CD4-positive, CD25-positive, alpha-beta regulatory T cell (primary cell): ENCODE results near the gene ZNF521. TPM values are rescaled to one million over a fixed set of nuclear protein-coding genes. Genes with fewer than 3 reads are reported as not detected.

Source experiments
- ATAC-seq, 2 donors: fragments of 150-1000 bp; cut with Tn5 transposase; one replicate each; pipeline ENCODE4 v1.10.0; 2021; ENCODE audit warnings: low read depth in 2 of 2, moderate number of reproducible peaks in 2 of 2, moderate library complexity in 1 of 2
- DNase-seq, 3 donors: peaks; one replicate each; pipeline versions ENCODE4 v3.0.0 to v3.0.0-alpha.2; 2012 to 2022; ENCODE audit warnings: mixed read lengths in 1 of 3
- H3K27ac ChIP-seq: one replicate; pipeline ENCODE4 v1.7.0; 2013; ENCODE audit warnings: mild to moderate bottlenecking, low read length; ENCODE audit not compliant: insufficient read depth, poor library complexity, severe bottlenecking
- H3K27me3 ChIP-seq: one replicate; pipeline ENCODE4 v1.7.0; 2013; ENCODE audit warnings: low read length; ENCODE audit not compliant: control insufficient read depth, insufficient read depth
- H3K36me3 ChIP-seq: one replicate; pipeline ENCODE4 v1.7.0; 2013; ENCODE audit warnings: mild to moderate bottlenecking, low read length, moderate library complexity; ENCODE audit not compliant: control insufficient read depth, insufficient read depth
- H3K4me1 ChIP-seq: 2 replicates; pipeline ENCODE4 v1.7.0; 2013; ENCODE audit warnings: mild to moderate bottlenecking, low read length; ENCODE audit not compliant: insufficient read depth, control insufficient read depth, poor library complexity, severe bottlenecking
- H3K4me3 ChIP-seq: one replicate; pipeline ENCODE4 v1.7.0; 2013; ENCODE audit warnings: low read depth, mild to moderate bottlenecking, low read length, moderate library complexity
- H3K9me3 ChIP-seq, 2 experiments: 1 replicate in 1 of 2; 2 replicates in 1 of 2; pipeline ENCODE4 v1.7.0; 2013; ENCODE audit warnings: low read length in 2 of 2, mild to moderate bottlenecking in 1 of 2, moderate library complexity in 1 of 2; ENCODE audit not compliant: control insufficient read depth in 2 of 2
- H3K27ac Mint-ChIP-seq, 3 donors: one replicate each; pipeline ENCODE4 v1.8.0; 2020 to 2022; ENCODE audit warnings: mild to moderate bottlenecking in 3 of 3, mixed read lengths in 3 of 3, moderate library complexity in 2 of 3
- H3K27me3 Mint-ChIP-seq: one replicate; pipeline ENCODE4 v1.8.0; 2022; ENCODE audit warnings: mild to moderate bottlenecking, mixed read lengths
- H3K36me3 Mint-ChIP-seq: one replicate; pipeline ENCODE4 v1.8.0; 2020; ENCODE audit warnings: mixed read lengths
- H3K4me1 Mint-ChIP-seq, 4 donors: one replicate each; pipeline ENCODE4 v1.8.0; 2020 to 2022; ENCODE audit warnings: mixed read lengths in 4 of 4, mild to moderate bottlenecking in 1 of 4
- H3K4me3 Mint-ChIP-seq, 4 donors: one replicate each; pipeline ENCODE4 v1.8.0; 2020 to 2022; ENCODE audit warnings: mild to moderate bottlenecking in 4 of 4, mixed read lengths in 4 of 4, moderate library complexity in 3 of 4
- H3K9me3 Mint-ChIP-seq, 7 donors: one replicate each; pipeline ENCODE4 v1.8.0; 2020 to 2022; ENCODE audit warnings: mixed read lengths in 7 of 7, mild to moderate bottlenecking in 3 of 7, moderate library complexity in 2 of 7
- polyA plus RNA-seq, 4 donors: library from polyadenylated mRNA; unstranded; fragments of 300-500 nt; fragmentation: Illumina TruSeq; gene quantifications; one replicate each; pipeline ENCODE4 v1.2.3, GENCODE V29; 2021
- total RNA-seq: library from RNA; stranded (reverse); gene quantifications from one replicate; pipeline ENCODE4 v1.2.3, GENCODE V29; 2022

Gene ZNF521
- total and polyA plus RNA-seq, 5 donors from 2014 or later: 1.8 TPM; not detected in 4

GRCh38 chr18:25181581-25181980 is 170.4 kb downstream of the ZNF521 start:
- no peak for DNase-seq
- Histone ChIP-seq H3K36me3 (no peaks in the 10 kb centered on the region), H3K4me3 (no peak overlapping the region), H3K9me3 (no peaks in the 10 kb centered on the region), H3K27ac (no peak overlapping the region), H3K4me1 (no peaks in the 10 kb centered on the region), H3K27me3 (no peaks in the 10 kb centered on the region)
- no peaks in the 10 kb centered on the region for H3K9me3 Mint-ChIP-seq
- H3K27me3 Mint-ChIP-seq: peaks cover 7% of the 10 kb centered on the region
- no peaks in the 10 kb centered on the region for H3K36me3 Mint-ChIP-seq
- H3K4me3 Mint-ChIP-seq: no peak overlapping the region
- ATAC-seq: no peak
- H3K4me1 Mint-ChIP-seq: no peaks in the 10 kb centered on the region
- no peak overlapping the region for H3K27ac Mint-ChIP-seq

GRCh38 chr18:25180973-25181548 is 170.9 kb downstream of the ZNF521 start:
- no peak overlapping the region for H3K27ac ChIP-seq
- no peaks in the 10 kb centered on the region for H3K4me1 Mint-ChIP-seq
- no peaks in the 10 kb centered on the region for H3K36me3 Mint-ChIP-seq
- no peaks in the 10 kb centered on the region for H3K27me3 ChIP-seq
- ATAC-seq (no peak), DNase-seq (no peak)
- no peak overlapping the region for H3K4me3 ChIP-seq
- no peaks in the 10 kb centered on the region for H3K9me3 ChIP-seq
- no peaks in the 10 kb centered on the region for H3K36me3 ChIP-seq
- H3K4me1 ChIP-seq: no peaks in the 10 kb centered on the region
- H3K27me3 Mint-ChIP-seq: peaks cover 7% of the 10 kb centered on the region
- H3K4me3 Mint-ChIP-seq: no peak overlapping the region
- no peak overlapping the region for H3K27ac Mint-ChIP-seq
- no peaks in the 10 kb centered on the region for H3K9me3 Mint-ChIP-seq

GRCh38 chr18:25177631-25178030 is 174.3 kb downstream of the ZNF521 start:
- H3K36me3 Mint-ChIP-seq: no peaks in the 10 kb centered on the region
- H3K27me3 ChIP-seq: no peaks in the 10 kb centered on the region
- no peak for ATAC-seq
- no peak overlapping the region for H3K27ac ChIP-seq
- H3K27ac Mint-ChIP-seq: no peak overlapping the region
- H3K4me3 Mint-ChIP-seq: no peak overlapping the region
- H3K4me1 ChIP-seq: no peaks in the 10 kb centered on the region
- H3K4me3 ChIP-seq: no peak overlapping the region
- no peak for DNase-seq
- peaks cover 7% of the 10 kb centered on the region for H3K27me3 Mint-ChIP-seq
- H3K9me3 ChIP-seq: no peaks in the 10 kb centered on the region
- no peaks in the 10 kb centered on the region for H3K9me3 Mint-ChIP-seq
- H3K36me3 ChIP-seq: no peaks in the 10 kb centered on the region
- H3K4me1 Mint-ChIP-seq: no peaks in the 10 kb centered on the region

- no peaks in the 10 kb centered on the region for H3K36me3 Mint-ChIP-seq
- H3K27me3 Mint-ChIP-seq: peaks cover 7% of the 10 kb centered on the region
- H3K36me3 ChIP-seq: no peaks in the 10 kb centered on the region
- no peak overlapping the region for H3K27ac ChIP-seq
- no peak overlapping the region for H3K4me3 Mint-ChIP-seq
- no peak for DNase-seq
- H3K4me1 ChIP-seq: no peaks in the 10 kb centered on the region
- H3K27ac Mint-ChIP-seq: no peak overlapping the region
- no peaks in the 10 kb centered on the region for H3K9me3 Mint-ChIP-seq
- H3K4me1 Mint-ChIP-seq: no peaks in the 10 kb centered on the region
- H3K9me3 ChIP-seq: no peaks in the 10 kb centered on the region
- no peak overlapping the region for H3K4me3 ChIP-seq
- ATAC-seq: no peak
- H3K27me3 ChIP-seq: no peaks in the 10 kb centered on the region
Measured at GRCh38 chr18:25176518-25177042, 175.4 kb downstream of the ZNF521 start.

GRCh38 chr18:25175558-25176517 is 176.1 kb downstream of the ZNF521 start:
- Histone ChIP-seq H3K4me3 (no peak overlapping the region), H3K9me3 (no peaks in the 10 kb centered on the region), H3K36me3 (no peaks in the 10 kb centered on the region), H3K27ac (no peak overlapping the region), H3K4me1 (no peaks in the 10 kb centered on the region), H3K27me3 (no peaks in the 10 kb centered on the region)
- no peaks in the 10 kb centered on the region for H3K36me3 Mint-ChIP-seq
- ATAC-seq (no peak), DNase-seq (no peak)
- H3K4me3 Mint-ChIP-seq: no peak overlapping the region
- H3K9me3 Mint-ChIP-seq: no peaks in the 10 kb centered on the region
- no peaks in the 10 kb centered on the region for H3K4me1 Mint-ChIP-seq
- H3K27me3 Mint-ChIP-seq: peaks cover 7% of the 10 kb centered on the region
- H3K27ac Mint-ChIP-seq: no peak overlapping the region

GRCh38 chr18:25174324-25174723 is 177.6 kb downstream of the ZNF521 start:
- Histone ChIP-seq H3K9me3 (no peaks in the 10 kb centered on the region), H3K27me3 (no peaks in the 10 kb centered on the region), H3K4me1 (no peaks in the 10 kb centered on the region), H3K36me3 (no peaks in the 10 kb centered on the region), H3K4me3 (no peak overlapping the region), H3K27ac (no peak overlapping the region)
- Mint-ChIP-seq H3K27ac (no peak overlapping the region), H3K9me3 (no peaks in the 10 kb centered on the region), H3K27me3 (peaks cover 7% of the 10 kb centered on the region), H3K36me3 (no peaks in the 10 kb centered on the region), H3K4me3 (no peak overlapping the region), H3K4me1 (no peaks in the 10 kb centered on the region)
- ATAC-seq: no peak
- DNase-seq: no peak

- no peaks in the 10 kb centered on the region for H3K9me3 Mint-ChIP-seq
- Histone ChIP-seq H3K36me3 (no peaks in the 10 kb centered on the region), H3K9me3 (no peaks in the 10 kb centered on the region), H3K4me1 (no peaks in the 10 kb centered on the region), H3K4me3 (no peak overlapping the region), H3K27ac (no peak overlapping the region), H3K27me3 (no peaks in the 10 kb centered on the region)
- H3K27ac Mint-ChIP-seq: no peak overlapping the region
- H3K4me3 Mint-ChIP-seq: no peak overlapping the region
- ATAC-seq (no peak), DNase-seq (no peak)
- H3K27me3 Mint-ChIP-seq: peaks cover 10% of the 10 kb centered on the region
- no peaks in the 10 kb centered on the region for H3K36me3 Mint-ChIP-seq
- no peaks in the 10 kb centered on the region for H3K4me1 Mint-ChIP-seq
Measured at GRCh38 chr18:25171334-25171733, 180.6 kb downstream of the ZNF521 start.
